GM19452 (cell line): Measurements from ENCODE around the gene IBA57.
A peak's percentile ranks its signal among the peaks of the same experiment; 100 is the strongest.
"Not testable (repeated sequence)": the region's sequence is repeated elsewhere in the genome, so short reads cannot be mapped to it uniquely, and the experiment has no call there.

ENCODE experiments used
- ATAC-seq: cut with Tn5 transposase; IDR thresholded peaks from one replicate; pipeline ENCODE4 v1.9.1; 2021; ENCODE audit not compliant: unreplicated experiment

Gene IBA57

GRCh38 chr1:228210712-228211530, 45.3 kb downstream of the IBA57 start:
- ATAC-seq, result no peak

GRCh38 chr1:228211531-228212414, 46.2 kb downstream of the IBA57 start:
- ATAC-seq, result no peak

- no peak for ATAC-seq
Measured at GRCh38 chr1:228212415-228212965, 46.9 kb downstream of the IBA57 start.

GRCh38 chr1:228212966-228213844, 47.6 kb downstream of the IBA57 start:
- ATAC-seq, result peak; percentile 98

GRCh38 chr1:228213917-228214808, 48.6 kb downstream of the IBA57 start:
- no peak for ATAC-seq

GRCh38 chr1:228214921-228215662, 49.5 kb downstream of the IBA57 start:
- ATAC-seq, result no peak

- ATAC-seq, result no peak
Measured at GRCh38 chr1:228215663-228216116, 50.1 kb downstream of the IBA57 start.

GRCh38 chr1:228216371-228217320, 51.0 kb downstream of the IBA57 start:
- ATAC-seq, result no peak

- ATAC-seq, result no peak
Measured at GRCh38 chr1:228217551-228218344, 52.1 kb downstream of the IBA57 start.

GRCh38 chr1:228218513-228219244, 53.1 kb downstream of the IBA57 start:
- no peak for ATAC-seq

GRCh38 chr1:228219245-228219961, 53.8 kb downstream of the IBA57 start:
- no peak for ATAC-seq

GRCh38 chr1:228219962-228220780, 54.6 kb downstream of the IBA57 start:
- ATAC-seq, result no peak

GRCh38 chr1:228221097-228221496, 55.5 kb downstream of the IBA57 start:
- ATAC-seq, result not testable (repeated sequence)

GRCh38 chr1:228222548-228222947, 56.9 kb downstream of the IBA57 start:
- no peak for ATAC-seq
